ENCODE measurements around the gene KRT23.

KRT23 gene

DNA sequence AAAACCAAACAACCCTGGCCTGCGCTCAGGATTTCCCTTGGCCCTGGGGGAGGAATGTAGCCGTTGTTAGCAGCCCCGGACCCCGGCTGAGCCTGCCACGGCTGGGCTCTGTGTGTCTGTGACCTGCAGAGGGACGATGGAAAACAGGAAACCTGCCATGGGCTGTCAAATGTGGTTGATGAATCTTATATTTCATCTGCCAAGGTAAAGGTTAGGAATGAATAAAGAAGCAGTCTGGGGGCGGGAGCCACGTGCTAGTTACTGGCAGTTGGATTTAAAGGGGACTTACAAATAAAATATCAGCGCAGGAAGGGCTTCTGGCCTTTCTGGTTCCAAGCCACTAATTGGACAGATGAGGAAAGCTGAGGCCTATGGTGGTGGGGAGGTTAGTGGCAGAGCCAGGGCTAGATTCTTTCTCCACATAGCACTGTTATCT is at the start of gene KRT23:
KRT23 (minus strand) TSS at position 263 of the 436 bp plus-strand sequence. CDS start 1,043 bp downstream, outside the sequence.
- DNase-seq, result no peak

DNA sequence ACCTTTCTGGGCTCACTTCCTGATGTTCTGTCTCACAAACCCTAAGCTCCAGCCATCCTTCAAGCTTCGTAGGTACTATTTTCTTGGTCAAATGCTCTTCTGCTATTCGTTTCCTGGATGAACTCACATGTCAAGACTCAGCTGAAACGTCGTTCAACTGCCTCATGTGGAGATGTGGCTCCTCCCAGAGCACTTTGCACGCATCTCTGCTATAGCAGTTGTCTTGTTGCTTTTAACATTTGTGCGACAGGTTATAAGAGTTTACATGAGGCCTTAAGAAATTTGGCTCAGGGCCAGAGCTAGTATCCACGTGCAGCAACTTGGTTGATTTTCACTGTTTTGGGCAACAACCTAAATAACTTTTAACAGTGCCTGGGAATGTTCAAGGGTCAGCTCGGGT is 49.5 kb upstream of the KRT23 start:
- no peak for DNase-seq

GRCh38 chr17:40984226-40984625 is 46.8 kb upstream of the KRT23 start, which contains the start of gene KRT40:
Gene KRT40 (minus strand): TSS chr17:40984326. CDS start chr17:40984273, 53 bp downstream.
- DNase-seq, result no peak

DNA sequence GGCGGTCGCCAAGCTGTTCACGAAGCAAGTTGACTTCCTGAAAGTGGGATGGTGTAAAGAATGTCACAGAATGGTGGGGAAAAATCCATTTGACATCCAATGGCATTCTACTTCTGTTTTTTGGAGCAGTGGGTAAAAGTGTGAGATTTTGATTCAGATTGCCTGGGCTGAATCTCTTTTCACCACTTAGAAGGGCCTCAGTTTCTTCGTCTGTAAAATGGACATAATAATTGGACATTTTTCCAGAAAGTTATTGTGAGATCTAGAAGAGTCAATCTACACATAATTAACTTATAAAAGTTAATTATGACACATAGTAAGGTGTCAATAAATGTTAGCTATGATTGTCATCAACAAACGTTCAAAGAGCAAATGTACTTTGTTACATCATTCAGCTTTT is 43.7 kb upstream of the KRT23 start:
- DNase-seq, result no peak

- no peak for DNase-seq
Observed at GRCh38 chr17:40980596-40980995, 43.1 kb upstream of the KRT23 start.

GRCh38 chr17:40980117-40980516 is 42.7 kb upstream of the KRT23 start:
- no peak for DNase-seq

- DNase-seq, result no peak
Observed at GRCh38 chr17:40978575-40979151, 41.2 kb upstream of the KRT23 start.

DNA sequence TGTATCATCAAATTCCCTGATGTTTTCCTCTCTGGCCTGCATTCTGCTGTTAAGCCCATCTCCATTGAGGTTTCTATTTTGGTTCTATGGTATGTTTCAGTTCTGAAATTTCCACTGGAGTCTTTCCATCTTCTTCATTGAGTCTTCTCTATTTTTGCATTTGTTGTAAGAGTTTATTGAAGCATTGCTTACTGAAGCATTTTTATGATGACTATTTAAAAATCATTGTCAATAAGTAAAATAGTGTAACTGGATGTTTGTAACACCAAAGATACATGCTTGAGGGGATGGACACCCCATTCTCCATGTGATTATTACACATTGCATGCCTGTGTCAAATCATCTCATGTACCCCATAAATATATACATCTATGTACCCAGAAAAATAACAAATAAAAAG is 38.1 kb upstream of the KRT23 start:
- no peak for DNase-seq

- no peak for DNase-seq
Observed at GRCh38 chr17:40974366-40974765, 36.9 kb upstream of the KRT23 start.

- no peak for DNase-seq
Observed at GRCh38 chr17:40967582-40967981, 30.1 kb upstream of the KRT23 start.

DNA sequence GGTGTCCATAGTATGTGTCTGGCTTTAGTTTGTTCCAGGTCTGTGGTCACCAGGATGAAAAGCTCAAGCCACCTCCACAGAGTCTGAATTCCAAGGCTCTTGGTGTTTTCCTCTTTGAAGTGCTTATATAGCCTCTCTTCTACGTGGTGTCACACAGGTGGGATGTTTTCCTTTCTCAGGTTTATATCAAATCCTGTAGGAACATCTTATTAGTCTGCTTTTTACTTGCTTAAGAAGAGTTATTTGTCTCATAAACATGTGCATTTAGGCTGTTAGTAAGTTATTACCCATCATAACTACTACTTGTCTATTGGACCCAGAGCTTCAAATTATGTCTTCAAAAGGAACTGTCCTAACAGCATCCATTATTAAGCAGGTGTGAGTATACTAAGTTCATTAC is 29.4 kb upstream of the KRT23 start, which contains the start of gene KRT39:
KRT39 (minus strand) TSS at position 101 of the 400 bp plus-strand sequence; CDS start at position 9, 92 bp downstream.
- DNase-seq, result no peak

DNA sequence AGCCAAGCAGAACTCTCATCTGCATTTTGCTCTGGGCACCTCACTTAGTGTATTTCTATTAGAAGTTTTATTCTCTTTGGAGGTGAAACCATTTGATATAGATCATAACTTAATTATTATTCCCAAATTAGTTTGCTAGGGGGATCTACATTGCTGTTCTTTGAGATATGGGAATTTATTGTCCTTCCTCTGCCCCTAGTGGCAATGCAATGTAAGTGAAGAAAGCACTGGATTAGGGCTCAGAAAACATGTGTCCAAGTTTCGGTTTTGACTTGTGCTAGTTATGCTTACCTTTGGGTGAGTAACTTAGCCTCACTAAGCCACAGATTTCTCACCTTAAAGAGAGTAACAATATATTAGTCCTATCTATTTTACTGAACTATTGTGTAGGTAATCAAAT is 26.4 kb upstream of the KRT23 start:
- DNase-seq, result no peak

DNA sequence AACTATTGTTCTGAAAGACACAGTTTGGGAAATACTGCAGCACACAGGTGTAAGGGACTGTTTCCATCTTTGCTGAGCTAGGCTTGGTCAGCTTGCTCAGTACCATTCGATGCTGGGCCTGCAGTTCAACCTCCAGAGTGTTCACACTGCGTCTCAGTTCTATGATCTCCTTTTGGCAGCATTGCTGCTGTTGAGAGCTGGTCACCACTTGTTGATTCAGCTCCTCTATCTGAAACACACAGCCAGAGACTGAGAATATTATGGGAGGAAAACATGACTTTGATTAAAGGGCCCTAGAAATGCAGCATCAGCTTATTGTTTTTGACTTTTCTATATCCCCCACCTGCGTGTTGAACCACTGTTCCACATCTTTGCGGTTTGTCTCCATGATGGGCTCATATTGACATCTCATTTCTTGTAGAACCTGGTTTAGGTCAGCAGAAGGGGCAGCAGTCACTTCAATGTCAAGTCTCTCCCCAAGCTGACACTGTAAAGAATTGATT is 24.7 kb upstream of the KRT23 start:
- DNase-seq, result no peak

DNA sequence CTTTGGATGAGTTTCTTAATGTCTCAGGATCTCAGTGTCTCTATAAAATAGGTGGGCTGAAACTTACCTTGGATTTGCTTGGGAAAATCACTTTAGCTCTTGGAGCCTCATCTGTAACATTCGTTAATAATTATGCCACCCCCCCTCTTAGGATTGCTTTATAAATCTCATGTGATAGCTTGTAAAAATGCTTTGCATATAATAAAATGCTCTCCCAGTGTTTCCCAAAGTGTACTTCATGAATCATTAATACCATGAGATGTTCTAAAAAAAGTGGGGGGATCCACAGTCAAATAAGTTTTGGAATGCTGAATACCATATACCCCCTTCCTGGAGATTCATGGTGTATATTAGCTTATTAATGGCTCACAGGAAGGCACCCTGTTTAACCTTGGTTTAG is 24.1 kb upstream of the KRT23 start:
- no peak for DNase-seq

GRCh38 chr17:40960144-40960543 is 22.7 kb upstream of the KRT23 start:
- DNase-seq, result no peak

- no peak for DNase-seq
Observed at GRCh38 chr17:40958086-40958953, 20.9 kb upstream of the KRT23 start.

GRCh38 chr17:40956401-40957254 is 19.2 kb upstream of the KRT23 start:
- DNase-seq, result no peak

- DNase-seq, result no peak
Observed at GRCh38 chr17:40953881-40954280, 16.4 kb upstream of the KRT23 start.

GRCh38 chr17:40952661-40953060 is 15.2 kb upstream of the KRT23 start:
- no peak for DNase-seq

DNA sequence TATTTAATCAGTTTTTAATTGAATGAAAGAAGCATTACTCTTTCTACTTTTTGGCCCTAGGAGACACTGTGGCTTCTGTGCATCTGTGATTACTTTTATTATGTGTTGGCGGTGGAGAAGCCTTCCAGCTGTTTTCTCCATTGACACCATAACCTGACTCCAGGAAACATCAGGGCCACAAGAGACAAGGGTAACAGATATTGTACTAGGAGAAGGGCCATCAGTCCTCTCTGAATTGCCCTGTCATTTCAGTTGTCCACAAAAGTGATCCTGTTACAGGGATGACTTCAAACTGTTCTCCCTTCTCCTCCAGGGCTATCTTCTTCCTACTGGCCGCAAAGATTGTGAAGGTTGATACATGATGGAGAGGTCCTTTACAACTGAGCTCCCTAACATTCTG is 14.7 kb upstream of the KRT23 start:
- no peak for DNase-seq

DNA sequence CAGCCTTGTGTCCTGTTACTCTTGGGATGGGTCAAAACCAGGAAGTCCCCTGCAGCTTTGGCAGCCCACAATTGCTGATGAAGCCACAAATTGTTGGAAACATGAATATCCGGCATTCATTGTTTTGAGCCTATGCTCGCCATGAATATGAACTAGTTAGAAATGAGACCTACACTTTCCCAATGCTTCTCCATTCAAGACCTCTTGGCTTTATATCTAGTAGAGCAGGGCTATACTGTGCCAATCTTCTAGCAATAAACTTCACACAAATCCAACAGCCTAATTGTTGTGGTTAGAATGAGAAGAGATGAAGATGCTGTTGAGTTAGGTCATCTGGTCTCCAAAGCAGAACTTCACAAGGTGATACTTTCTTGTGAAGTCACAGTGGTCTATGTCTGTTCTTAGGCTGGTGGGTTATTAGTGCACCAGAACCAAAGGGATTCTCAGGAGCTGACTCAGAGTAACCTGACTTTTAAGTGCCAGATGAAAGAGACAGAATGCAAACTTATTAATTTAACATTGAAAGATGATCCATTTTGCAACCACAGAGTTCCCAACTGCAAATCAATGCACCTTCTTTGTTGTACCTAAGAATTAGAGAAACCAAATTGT is 13.7 kb upstream of the KRT23 start:
- no peak for DNase-seq

- no peak for DNase-seq
Observed at GRCh38 chr17:40950176-40950575, 12.7 kb upstream of the KRT23 start.

DNA sequence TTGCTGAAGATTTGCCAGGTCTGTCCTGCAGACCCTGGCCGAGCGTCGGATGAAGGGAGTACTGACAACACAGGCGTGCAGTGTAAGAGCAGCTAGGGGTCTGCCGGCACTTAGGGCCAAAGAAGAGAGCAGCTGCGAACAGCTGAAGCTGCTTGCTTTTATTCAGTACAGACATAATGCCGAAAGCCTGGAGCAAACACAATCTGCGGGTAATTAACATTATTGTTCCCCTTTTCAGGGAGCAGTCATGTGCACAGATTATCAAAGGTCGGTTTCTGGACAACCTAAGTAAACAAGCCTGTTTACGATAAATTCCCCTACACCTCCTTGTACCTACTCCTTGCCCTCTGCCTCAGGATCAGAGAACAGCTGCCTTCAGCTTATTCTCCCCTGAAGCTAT is 12.0 kb upstream of the KRT23 start:
- no peak for DNase-seq
